H4 (cell line): ENCODE results near the gene TRIM26. TPM values are rescaled to one million over a fixed set of nuclear protein-coding genes. Genes with fewer than 3 reads are reported as not detected.
"Not testable (repeated sequence)": the region's sequence is repeated elsewhere in the genome, so short reads cannot be mapped to it uniquely, and the experiment has no call there.

Experiments used
- DNase-seq: peaks from one replicate; pipeline ENCODE4 v3.0.0-alpha.2; 2015; ENCODE audit warnings: low spot score
- total RNA-seq: library from RNA; depleted of rRNA; stranded (reverse); fragments of >200 nt; shearing (Covaris generic); gene quantifications from 2 replicates; pipeline ENCODE4 v1.2.3, GENCODE V29; 2014

Gene TRIM26
- total RNA-seq, 1 experiment from 2014 or later, result 39.6 TPM

DNA sequence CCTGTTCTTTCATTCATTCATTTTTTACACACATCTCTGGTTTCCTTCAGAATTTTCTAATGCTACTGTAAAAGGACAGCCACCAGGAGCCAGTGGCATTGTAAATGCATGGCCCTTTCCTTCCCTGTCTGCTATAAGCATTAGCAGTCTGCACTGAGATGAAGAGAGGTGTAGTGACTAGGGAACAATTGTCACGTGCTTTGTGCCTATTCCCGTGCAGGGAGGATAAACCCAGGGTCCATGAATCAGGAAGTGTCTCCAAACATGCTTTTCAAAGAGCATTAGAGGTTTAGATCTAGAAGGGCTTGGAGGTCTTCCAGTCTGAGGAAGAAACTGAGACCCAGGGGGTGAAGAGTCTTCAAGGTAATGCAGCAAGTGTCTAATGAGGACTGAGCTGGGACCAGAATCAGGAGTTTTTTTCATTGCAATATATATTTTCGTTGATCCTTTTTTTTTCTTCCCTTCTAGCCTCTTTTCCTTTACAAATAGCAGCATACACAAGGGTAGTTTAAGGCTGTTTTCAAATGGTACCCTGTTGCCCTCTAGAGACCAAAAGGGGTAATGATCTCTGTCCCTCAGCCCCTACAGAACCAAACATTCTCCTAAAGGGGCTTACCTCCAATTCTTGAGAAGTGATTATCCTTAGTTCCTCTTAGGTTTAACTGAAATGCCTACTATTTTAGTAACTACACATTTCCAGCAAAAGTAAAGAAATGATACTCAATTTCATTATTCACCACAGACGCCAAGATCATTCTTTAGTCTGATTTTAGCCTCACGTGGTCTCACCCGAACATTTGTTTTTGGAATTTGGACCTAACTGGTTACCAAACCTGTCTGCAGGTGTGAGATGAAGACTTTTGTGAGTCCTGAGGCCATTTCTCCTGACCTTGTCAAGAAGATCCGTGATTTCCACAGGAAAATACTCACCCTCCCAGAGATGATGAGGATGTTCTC lies 43.3 kb downstream of the TRIM26 start:
- peak; percentile 44 for DNase-seq

DNA sequence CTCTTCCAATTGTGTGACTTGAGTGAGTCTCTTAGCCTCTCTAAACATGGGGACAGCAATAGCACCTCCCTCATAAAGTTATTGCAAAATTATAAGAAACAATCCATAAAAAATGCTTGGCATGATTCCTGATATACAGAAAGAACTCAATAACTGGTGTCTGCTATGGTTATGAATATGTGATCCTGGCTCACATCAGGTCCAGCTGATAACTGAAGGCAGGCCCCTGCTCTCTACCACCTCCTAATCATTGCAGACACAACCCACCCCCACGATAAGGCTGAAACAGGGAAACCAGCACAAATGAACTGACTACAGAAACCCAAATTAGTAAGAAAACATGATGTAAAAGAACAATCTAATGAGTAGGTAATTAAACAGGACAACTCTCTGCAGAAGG lies 44.5 kb downstream of the TRIM26 start:
- DNase-seq, result no peak

DNA sequence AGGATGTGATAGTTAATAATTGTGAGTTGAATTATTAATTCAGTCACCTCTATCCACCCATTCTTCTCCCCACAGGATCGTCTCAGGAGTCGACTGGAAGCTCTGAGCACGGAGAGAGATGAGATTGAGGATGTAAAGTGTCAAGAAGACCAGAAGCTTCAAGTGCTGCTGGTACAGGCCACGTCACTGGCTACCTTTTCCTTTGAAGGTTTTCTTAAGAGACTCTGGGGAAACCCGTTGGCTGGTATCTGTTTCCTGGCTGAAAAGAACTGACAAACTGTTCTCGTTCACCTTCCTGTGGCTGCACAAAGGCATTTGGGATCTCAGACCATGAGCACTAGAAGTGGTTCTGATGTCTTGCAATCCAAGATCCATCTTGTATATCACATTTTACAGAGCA lies 46.1 kb downstream of the TRIM26 start:
- DNase-seq, result no peak

DNA sequence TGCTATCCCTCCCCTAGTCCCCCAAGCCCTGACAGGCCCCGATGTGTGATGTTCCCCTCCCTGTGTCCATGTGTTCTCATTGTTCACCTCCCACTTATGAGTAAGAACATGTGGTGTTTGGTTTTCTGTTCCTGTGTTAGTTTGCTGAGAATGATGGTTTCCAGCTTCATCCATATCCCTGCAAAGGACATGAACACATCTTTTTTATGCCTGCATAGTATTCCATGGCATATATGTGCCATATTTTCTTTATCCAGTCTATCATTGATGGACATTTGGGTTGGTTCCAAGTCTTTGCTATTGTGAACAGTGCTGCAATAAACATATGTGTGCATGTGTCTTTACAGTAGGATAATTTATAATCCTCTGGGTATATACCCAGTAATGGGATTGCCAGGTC lies 48.0 kb downstream of the TRIM26 start:
- not testable (repeated sequence) for DNase-seq

DNA sequence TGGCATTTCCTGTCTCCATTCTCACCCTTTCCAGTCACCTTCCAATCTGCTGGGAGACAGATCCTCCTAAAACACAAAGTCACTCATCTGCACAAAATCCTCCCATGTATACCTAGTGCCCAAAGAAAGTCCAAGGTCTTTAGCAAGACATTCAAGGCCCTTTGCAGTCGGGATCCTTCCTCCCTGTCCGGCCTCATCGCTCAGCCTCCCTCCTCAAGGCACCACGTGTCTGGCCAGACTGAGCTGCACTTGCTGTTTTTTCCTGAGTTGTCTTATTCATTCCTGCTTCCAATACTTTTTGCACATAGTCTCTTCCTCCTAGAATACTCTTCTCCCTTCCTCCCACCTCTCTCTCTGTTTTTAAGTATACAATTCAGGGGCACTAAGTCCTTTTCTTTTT lies 48.5 kb downstream of the TRIM26 start:
- DNase-seq, result no peak

DNA sequence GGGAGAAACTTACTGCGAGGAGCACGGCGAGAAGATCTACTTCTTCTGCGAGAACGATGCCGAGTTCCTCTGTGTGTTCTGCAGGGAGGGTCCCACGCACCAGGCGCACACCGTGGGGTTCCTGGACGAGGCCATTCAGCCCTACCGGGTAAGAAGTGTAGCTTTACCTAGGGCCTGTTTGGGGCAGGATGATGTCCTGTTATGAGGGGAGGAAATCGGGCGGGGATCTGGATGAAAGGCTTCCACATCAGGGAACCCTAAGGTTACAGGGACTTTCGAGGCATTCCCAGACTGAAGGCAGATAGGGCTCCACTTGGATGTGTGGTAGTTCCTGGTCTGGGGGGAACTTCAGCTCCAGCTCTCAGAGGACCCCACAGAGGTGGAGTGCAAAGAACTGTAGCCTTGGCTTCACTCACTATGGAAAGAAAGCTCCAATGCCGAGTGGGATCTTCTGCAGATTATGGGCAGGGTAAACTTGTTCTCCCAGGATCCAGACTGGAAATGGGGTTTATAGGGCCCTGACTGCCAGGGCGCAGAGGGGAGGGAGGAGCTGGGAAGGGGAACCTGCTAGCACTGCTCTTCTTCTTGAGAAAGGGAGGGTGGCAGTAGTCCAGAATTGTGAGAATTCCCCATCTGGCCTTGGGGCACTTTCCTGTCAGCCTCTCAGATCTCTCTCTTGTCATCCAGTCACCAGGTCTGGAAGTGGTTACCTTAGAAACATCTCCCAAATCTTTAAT lies 49.1 kb downstream of the TRIM26 start:
- DNase-seq, result no peak

DNA sequence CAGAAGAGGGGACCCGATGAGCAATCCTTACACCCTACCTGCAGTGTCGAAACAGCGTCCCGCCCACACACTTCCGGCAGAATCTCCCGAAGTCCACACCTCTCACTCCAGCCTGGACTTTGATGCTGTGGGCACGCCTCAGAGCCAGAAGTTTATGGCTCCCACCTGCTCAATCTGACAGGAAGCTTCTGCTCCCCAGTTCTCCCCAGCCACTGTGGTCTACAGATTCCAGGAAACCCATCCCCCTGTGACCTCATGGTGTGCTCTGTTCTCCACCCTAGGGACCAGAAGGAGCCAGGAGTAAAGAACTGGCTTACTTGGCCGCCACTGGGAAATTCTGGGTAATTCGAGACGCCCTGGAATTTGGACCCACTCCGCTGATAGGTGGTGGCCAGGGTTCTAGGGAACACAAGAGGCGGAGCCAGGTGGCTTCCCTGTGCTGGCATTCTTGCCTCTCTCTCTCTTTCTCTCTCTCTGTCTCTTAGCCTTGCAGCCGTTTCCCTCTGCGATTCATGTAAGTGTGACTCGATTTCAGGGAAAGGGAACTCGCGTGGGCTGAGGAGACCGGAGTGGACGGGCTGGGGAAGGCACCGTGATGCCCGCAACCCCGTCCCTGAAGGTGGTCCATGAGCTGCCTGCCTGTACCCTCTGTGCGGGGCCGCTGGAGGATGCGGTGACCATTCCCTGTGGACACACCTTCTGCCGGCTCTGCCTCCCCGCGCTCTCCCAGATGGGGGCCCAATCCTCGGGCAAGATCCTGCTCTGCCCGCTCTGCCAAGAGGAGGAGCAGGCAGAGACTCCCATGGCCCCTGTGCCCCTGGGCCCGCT lies 49.9 kb downstream of the TRIM26 start, which contains the start of gene TRIM15:
Gene TRIM15 (plus strand): TSS at position 457 of the 828 bp plus-strand sequence. CDS start 139 bp downstream, at position 596.
- DNase-seq, result no peak

DNA sequence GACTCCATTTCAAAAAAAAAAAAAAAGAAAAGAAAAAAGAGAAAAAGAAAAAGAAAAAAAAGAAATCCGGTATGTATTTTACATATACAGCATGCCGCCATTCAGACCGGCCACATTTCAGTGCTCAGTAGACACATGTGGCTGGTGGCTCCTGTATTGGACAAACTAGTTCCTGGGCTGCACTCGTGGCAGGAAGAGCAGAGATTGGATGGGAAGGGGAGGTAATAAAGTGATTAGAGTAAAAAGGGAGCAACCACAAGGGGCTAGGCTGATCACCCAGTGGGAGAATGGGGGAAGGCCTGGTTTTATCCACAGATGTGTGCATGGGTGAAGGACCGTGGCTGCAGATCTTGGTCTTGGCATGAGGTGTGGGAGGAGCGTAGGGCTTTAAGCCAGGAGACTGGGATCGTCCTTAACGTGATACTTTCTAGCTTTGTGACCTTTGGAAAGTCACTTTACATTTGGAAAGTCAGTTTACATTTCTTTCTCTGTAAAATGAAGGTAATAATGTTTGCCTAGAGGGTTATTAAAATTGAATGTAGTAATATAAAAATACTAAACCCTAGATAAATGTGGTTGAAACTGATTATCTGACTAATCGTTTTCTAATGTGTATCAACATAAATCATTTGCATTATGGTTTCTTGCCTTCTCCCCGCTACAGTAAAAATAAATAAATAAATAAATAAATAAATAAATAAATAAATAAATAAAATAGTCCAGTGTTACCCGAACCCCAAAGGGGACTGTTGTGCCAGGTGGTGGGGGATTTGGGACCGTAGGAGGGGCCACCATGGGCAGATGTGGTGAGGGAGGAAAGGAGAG lies 50.7 kb downstream of the TRIM26 start:
- DNase-seq, result no peak

DNA sequence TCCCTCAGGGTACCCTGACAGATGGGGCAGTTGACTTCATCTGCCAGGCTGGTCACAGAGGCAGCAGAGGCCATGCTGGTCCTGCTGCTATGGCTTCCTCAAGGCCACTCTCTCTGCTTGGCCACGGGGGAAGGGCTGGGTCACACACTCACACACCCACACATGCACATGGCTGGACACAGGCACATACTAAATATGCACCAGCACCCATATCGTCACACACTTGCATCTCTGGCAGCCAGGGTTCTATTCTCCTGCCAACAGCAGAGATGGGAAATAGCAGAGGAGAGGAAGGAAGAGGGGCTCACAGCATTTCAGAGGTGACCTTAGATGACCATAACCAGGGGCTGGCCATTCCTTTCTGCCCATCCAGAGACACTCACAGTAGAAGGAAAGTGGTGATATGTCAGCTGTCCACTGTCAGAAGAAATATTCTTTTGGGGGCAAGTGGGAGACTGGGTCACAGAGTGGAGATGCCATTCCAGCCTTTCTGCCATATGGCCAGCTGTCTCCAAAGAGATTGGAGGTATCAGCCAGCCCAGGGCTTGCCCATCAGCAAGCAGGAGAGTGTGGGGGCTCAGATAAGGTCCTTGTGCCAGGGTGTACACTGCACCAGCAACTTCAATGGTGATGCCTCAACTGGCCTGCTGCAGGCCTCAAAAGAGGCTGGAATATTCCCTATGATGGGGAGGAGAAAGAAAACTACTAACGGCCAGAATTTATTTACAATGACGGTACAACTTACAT lies 52.2 kb downstream of the TRIM26 start, which contains the start of gene TRIM10:
Gene TRIM10 (minus strand): TSS at position 427 of the 747 bp plus-strand sequence. CDS start 353 bp downstream, at position 74.
- DNase-seq, result no peak

DNA sequence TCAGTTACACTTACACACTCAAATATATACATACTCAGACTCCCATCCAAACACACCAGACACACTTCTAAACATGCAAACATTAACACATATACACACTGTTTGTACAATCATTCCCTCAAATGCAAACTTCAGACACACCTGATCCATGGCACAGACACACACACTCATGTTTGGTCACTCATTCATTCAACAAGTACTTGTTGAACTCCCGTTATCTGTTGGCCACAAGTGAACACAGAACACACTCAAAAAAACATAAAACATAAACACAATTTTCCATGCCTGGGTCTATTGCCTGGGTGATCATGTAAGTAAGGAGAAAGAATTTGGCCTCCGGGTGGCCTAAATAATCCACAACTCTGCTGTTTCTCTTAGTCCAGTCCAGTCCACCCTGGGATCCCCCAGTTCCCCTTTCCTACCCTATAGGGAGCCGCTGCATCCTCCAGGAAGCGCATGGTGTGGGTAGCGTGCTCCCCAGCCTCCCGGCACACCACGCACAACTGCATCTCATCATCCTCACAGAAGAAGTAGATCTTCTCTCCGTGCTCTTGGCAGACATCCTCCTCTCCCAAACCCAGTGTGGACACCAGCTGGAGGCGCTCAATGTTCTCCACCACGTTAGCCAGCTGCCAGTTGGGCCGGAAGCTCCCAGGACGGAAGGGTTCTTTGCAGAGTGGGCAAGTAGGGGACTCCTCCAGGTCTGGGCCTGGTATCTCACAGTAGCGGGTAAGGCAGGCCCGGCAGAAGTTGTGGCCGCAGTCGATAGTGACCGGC lies 53.0 kb downstream of the TRIM26 start:
- no peak for DNase-seq

DNA sequence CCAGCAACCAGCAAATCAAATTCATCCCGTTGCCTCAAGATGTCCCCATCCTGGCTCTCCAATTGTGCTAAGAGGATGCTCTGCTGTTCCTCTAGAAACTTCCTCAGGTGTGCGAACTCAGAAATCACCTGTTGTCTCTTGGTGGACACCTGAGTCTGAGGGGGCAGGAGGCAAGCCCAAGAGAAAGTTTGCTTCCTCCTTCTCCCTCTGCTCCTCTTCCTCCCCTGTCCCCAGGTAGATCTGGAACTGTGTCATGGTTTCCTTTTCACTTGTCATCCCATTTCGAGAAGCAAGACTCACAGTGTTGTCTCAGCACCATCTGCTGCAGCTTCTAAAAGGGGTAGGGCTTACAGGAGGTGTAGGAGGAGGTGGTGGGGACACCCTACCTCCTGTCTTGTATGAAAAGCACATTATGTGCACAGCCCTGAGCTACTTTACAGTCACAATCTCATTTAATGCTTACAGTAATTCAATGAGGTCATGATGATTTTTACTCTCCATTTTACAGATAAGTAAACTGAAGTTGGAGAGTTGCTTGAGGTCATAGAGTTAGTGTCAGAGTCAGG lies 54.6 kb downstream of the TRIM26 start:
- no peak for DNase-seq

DNA sequence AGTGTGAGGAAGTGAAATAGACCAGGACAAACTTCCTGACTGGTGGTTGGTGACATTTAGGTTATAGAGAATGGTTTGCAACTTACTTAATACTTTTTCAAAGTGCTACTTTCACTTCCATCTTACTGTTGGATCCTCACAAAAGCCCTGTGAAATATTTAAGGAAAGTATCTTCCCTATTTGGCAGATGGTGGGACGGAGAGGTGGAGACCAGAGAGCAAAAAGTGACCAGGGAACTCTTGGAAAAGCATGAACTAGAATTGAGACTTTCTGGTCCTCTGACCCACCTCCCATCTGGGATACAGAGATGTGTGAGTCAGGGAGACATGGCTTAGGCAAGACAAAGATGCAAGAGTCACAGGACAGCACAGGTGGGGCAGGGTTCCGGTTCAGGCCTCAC lies 55.2 kb downstream of the TRIM26 start:
- DNase-seq, result no peak

DNA sequence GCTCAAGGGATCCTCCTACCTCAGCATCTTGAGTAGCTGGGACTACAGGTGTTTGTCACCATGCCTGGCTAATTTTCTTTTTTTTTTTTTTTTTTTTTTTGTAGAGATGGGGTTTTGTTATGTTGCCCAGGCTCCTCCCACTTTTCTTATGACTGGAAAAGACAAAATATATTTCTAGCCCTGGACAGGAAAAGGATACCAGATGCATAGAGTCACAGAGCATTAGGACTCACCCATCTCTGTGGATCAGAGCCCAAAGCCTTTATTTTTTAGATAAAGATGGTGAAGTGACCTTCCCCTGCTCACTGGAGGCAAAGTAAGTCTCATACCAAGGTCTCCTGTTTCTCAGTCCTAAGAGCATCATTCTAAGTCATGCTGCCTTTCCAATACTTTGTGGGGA lies 55.6 kb downstream of the TRIM26 start:
- DNase-seq, result no peak

DNA sequence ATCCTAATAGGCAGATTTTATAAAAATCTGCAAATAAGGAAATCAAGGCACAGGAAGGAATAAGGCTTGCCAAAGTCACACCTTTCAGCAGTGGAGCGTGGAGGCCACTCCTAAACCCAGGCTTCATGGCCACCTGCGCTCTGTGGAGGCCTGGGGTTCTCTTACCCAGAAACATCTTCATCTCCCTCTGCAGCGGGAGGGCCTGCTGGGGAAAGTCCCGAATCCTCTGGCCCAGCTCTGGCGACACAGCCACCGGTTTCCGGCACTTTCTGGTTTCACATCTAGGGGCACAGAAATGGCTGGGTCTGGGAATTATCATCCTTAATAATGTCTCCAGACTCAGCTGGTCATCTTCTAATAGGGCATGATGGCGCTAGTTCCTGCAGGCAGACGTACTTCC lies 56.4 kb downstream of the TRIM26 start:
- no peak for DNase-seq

DNA sequence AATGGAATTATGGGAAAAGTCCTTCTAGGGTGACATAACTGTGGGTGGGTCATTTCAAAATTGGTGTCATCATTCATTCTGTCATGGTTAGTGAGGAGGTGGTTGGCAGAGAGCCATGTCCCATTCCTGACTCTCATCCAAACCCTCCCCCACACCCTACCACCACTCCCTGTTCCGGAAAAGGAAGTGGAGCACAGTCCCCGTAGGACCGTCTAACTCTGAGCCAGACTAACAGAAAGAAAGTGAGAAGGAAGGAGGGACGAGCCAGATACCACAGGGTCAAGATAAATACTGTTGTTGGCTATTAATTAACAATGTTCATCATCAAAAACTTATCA lies 57.0 kb downstream of the TRIM26 start:
- peak; percentile 70 for DNase-seq

DNA sequence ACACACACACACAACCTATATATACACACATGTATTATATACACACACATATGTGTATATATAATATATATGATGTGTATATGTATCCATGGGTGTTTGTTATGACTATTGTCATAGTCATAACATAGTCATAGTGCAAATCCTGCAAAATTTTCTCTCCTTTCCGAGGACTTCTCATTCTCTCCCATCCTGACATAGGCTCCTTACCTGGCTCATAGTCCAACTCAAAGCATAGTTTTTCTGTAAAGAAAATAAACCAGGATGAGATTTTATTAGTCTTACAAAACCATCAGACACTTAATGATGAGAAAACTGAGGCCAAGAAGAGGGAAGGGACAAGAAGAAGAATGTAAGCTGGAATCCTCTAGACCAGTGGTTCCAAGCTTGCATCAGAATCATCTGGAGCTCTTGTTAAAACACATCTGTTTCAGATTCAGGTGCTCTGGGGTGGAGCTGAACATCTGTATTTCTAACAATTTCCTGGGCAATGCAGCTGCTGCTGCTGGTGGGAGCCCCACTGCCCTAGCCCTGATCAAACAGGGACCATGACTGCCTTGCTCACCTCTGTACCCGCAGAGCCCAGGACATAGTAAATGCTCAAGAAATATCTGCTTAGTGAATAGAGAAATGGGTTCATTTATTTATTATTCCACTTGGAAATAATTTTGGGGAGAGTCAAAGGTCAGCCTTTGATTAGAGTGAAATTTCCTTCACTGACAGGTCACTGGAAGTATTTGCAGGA lies 57.5 kb downstream of the TRIM26 start:
- no peak for DNase-seq

DNA sequence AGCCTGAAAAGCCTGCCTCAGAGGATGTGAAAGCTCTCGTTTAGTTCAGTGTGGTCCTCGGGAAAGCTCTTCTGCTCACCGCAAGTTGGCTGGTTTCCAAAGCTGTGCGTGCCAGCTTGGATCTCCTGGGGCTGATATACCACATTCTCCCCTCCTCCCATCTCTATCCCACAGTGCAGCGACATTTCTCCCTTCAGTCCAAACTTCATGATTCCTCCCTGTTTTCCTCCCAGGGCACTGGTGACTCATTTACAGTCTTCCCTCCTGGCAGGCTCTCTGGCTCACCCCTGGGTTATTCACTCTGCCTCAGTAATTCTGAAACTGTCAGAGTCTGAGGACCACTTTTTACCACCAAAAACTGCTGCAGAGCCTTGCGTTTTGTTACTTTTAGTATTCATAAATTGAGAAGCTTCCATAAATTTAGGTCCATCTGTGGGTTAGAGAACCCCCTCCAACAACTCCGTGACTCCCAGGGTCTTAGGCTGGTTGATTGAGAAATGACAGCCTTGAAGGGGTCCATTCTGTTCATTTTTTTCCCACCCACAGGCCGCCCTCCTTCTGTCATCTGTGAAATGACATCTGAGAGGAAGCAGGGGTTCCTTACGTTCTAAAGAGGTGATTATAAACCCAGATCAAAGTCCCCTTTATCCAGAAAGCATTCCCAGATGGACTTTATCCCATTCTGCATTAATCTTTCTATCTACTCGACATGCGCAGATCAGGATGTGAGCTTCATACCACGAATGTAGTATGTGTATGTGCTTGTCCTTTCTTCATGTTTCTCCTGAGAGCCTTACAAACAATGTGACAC lies 58.3 kb downstream of the TRIM26 start:
- peak; percentile 90 for DNase-seq

DNA sequence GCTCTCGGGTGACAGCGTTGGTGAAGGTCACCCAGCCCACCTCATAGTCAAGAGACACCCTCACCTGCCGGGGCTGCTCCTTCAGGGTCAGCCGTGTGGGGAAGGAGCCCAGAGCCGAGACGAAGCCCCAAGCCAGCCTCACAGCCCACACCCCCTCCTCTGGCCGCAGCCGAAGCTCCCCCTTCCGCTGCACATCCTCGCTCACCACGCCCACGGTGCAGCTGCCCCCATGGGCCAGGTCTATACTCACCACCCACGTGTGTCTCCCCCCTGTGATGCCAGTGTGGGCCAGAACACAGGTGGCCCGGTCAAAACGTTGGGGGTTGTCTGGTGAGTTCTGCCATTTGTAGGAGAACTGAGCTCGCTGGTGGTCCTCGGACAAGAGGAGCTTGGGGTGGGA lies 59.1 kb downstream of the TRIM26 start:
- DNase-seq, result no peak
